HG03521 (cell line): ENCODE results near the gene BMPER.
"Not testable (repeated sequence)": the region's sequence is repeated elsewhere in the genome, so short reads cannot be mapped to it uniquely, and the experiment has no call there.

Experiments used
- ATAC-seq: cut with Tn5 transposase; IDR thresholded peaks from one replicate; pipeline ENCODE4 v1.9.1; 2021; ENCODE audit warnings: mild to moderate bottlenecking, moderate library complexity; ENCODE audit not compliant: unreplicated experiment

The BMPER gene

DNA sequence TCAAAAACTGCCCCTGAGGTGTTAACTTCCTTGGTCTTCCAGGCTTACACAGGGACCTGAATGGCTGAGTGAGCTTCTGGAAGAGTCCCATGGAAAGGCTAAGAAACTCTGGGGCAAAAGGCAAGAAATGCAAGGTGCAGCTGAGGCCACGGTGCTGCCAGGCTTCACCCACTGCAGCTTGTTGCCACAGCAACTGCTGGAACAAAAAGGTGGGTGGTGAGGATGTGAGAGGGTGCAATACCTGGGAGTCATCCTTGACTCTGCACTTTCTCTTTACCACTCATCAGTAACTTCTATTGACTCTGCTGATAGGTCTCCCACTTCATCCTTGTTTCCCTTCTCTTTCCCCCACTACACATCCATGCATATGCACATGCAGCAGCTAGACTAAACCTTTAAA, 258.6 kb downstream of the BMPER start:
- no peak for ATAC-seq

DNA sequence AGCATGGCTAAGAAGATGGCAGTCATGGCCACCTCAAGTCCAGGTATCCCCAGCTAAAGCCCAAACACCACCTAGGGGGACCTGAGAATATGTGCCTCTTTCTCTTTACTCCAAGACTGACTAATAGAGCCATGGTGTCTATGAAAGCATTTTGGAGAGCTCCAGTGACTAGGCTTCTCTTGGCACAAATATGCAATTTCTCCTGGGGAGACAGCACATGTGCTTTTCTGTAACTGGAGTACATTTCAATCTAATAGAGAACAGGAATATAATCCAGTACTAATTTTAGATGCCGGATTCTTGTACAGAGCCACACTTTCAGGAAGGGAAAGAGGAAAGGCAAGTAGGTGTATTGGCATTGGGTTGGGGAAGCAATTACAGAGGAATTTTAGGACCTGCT, 260.1 kb downstream of the BMPER start:
- no peak for ATAC-seq

DNA sequence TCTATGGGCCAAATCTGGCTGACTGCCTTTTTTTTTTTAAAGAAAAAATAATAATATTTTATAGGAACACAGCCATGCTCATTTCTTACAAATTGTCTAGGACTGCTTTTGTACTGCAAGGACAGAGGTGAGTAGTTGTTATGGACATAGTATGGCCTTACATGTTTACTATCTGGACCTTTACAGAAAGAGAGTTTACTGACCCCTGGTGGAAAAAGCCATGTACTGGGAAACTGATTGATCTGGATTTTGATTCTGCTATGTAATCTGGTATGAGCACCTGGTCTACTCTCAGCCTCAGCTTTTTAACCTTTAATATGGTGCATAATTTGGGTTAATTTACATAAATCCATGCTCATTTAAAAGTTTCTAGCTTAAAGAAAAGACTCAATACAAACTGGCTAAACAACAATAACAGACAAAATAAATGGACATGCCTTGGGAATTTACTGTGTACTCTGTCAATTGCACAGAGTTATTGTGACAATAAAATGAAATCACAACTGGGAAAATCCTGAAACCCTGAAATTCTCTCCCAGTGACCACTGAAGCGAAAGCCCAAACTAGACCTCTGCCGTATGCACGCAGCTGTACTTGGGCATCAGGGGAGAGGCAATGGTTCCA, 260.7 kb downstream of the BMPER start:
- ATAC-seq, result no peak

DNA sequence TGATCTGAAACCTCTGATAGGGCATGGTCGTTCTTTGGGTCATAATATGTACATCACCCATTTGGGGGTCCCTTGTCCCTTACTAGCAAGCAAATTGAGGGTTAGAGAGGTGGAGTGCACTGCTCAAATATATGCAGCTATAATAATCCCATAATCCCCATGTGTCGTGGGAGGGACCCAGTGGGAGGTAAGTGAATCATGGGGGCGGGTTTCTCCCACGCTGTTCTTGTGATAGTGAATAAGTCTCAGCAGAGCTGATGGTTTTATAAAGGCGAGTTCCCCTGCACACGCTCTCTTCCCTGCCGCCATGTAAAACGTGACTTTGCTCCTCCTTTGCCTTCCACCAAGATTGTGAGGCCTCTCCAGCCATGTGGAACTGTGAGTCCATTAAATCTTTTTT, 262.7 kb downstream of the BMPER start:
- ATAC-seq, result no peak

- ATAC-seq, result not testable (repeated sequence)
Measured at GRCh38 chr7:34174688-34175616, 269.6 kb downstream of the BMPER start.

DNA sequence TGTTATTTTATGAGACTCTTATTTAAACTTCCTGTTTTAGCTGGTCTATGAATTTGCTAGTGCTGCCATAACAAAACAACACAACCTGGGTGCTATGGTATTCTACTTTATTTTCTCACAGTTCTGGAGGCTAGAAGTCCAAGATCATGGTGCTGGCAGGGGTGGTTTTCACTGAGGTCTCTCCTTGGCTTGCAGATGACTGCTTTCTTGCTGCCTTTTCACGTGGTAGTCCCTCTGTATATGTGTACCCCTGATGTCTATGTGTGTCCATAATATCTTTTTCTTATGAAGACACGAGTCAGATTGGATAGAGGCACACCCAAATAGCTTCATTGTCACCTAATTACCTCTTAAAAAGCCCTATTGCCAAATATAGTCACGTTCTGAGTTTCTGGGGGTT, 270.5 kb downstream of the BMPER start:
- ATAC-seq, result no peak

DNA sequence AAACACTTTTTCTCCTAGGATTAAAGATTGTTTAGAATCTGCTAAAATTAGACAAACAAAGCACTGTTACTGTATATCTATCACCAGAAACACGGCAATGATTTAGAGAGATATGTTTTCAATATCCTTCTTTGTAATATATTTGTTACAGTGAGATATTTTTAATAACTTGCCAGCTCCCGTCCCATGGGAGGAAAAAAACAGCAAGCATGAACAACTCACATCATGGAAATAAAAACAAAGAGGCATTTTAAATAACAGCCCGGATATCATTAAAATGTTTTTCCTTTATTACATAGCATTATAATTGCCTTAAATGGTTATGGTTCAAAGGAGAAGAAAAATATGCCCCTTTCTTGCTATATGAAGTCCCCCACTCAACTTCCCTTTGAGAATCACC, 272.1 kb downstream of the BMPER start:
- no peak for ATAC-seq

GRCh38 chr7:34181271-34181958, 276.1 kb downstream of the BMPER start:
- no peak for ATAC-seq

DNA sequence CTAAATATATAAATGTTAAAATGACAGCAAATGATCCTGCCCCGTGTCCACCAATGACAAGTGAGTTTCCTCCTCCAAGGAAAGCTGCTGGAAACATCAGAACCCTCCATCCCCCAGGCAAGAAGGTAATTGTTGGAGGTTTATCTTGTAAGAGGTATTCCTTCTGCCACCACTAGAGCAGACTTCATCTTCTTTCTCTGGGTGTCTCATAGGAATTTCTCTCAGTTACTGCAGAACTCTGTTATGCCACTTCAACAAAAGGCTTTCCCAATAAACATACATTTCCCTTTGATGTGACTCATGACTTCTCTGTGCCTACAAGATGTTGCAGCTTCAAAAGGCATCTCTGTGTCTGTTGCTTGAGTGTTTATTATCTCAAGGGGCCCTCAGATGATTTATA, 279.1 kb downstream of the BMPER start:
- ATAC-seq, result no peak

- ATAC-seq, result no peak
Measured at GRCh38 chr7:34187798-34188307, 282.5 kb downstream of the BMPER start.

- ATAC-seq, result no peak
Measured at GRCh38 chr7:34189031-34189430, 283.7 kb downstream of the BMPER start.

- ATAC-seq, result no peak
Measured at GRCh38 chr7:34190299-34190698, 285.0 kb downstream of the BMPER start.

DNA sequence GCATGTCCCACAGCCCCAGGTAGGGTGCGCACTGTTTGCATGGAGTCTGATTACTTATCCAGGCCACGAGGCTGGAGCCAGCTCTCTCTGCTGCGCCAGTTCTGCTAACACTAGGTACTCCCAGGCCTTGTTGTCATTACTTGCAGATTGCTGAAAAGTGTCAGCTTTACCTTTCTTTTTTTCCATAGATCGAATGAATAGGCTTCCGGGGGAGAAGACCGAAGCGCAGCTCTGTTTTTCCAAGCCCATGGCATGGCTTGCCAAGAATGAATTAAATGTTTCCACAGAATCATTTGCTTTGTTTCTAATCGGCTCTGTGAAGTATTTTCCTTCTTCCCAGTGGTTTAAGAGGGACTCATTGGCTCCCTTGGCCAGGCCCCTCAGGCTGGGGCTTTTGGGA, 285.8 kb downstream of the BMPER start:
- no peak for ATAC-seq

GRCh38 chr7:34191771-34192479, 286.6 kb downstream of the BMPER start:
- ATAC-seq, result no peak

DNA sequence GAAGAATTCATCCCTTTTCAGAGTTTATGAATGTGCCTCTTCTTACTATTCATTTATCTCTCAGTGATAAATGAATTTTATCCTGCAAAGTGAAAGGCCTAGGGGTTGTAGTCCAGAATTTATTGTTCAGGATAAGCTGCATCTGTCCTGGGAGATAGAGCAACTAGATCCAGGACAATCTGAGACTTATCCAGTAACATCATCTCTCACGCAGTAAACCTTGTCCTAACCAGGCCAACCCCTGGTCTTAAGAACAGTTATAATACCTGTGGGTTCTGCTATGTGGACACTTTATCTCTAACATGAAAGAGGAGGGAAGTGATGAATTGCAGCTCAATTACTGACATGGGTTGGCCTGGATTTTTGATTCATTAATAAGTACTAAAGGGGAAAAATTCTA, 287.6 kb downstream of the BMPER start:
- ATAC-seq, result no peak

GRCh38 chr7:34198231-34198641, 292.9 kb downstream of the BMPER start:
- no peak for ATAC-seq
